HG03457 (cell line): ENCODE results near the gene B3GNT5.
"Not testable (repeated sequence)": the region's sequence is repeated elsewhere in the genome, so short reads cannot be mapped to it uniquely, and the experiment has no call there.

ENCODE experiments used
- ATAC-seq: cut with Tn5 transposase; IDR thresholded peaks from one replicate; pipeline ENCODE4 v1.9.1; 2021; ENCODE audit warnings: moderate number of reproducible peaks; ENCODE audit not compliant: unreplicated experiment

B3GNT5 gene

GRCh38 chr3:183230251-183230650 is 22.8 kb upstream of the B3GNT5 start:
- ATAC-seq, result not testable (repeated sequence)

- ATAC-seq, result no peak
These were observed 22.2 kb upstream of the B3GNT5 start for GRCh38 chr3:183230826-183231225.

GRCh38 chr3:183233966-183234365 is 19.1 kb upstream of the B3GNT5 start:
- no peak for ATAC-seq

- ATAC-seq, result no peak
These were observed 14.0 kb upstream of the B3GNT5 start for GRCh38 chr3:183239046-183239445.

- ATAC-seq, result no peak
These were observed 10.6 kb upstream of the B3GNT5 start for GRCh38 chr3:183242431-183242830.

GRCh38 chr3:183244219-183244618 is 8.8 kb upstream of the B3GNT5 start:
- ATAC-seq, result no peak

- ATAC-seq, result no peak
These were observed 8.0 kb upstream of the B3GNT5 start for GRCh38 chr3:183244981-183245476.

- no peak for ATAC-seq
These were observed 6.0 kb upstream of the B3GNT5 start for GRCh38 chr3:183247011-183247589.

- ATAC-seq, result no peak
These were observed 3.9 kb upstream of the B3GNT5 start for GRCh38 chr3:183249006-183249718.

GRCh38 chr3:183252118-183252782 is 803 bp upstream of the B3GNT5 start:
- ATAC-seq, result no peak

- ATAC-seq, result no peak
These were observed 754 bp downstream of the B3GNT5 start for GRCh38 chr3:183253528-183254486.

- ATAC-seq, result no peak
These were observed 1.7 kb downstream of the B3GNT5 start for GRCh38 chr3:183254487-183255347.

- no peak for ATAC-seq
These were observed 2.3 kb downstream of the B3GNT5 start for GRCh38 chr3:183255348-183255730.

GRCh38 chr3:183259087-183259486 is 6.0 kb downstream of the B3GNT5 start:
- no peak for ATAC-seq

GRCh38 chr3:183259621-183260020 is 6.6 kb downstream of the B3GNT5 start:
- ATAC-seq, result no peak

- ATAC-seq, result no peak
These were observed 7.3 kb downstream of the B3GNT5 start for GRCh38 chr3:183260167-183260904.

GRCh38 chr3:183261151-183261724 is 8.2 kb downstream of the B3GNT5 start:
- no peak for ATAC-seq

GRCh38 chr3:183262875-183263378 is 9.9 kb downstream of the B3GNT5 start:
- ATAC-seq, result no peak

GRCh38 chr3:183264268-183264667 is 11.2 kb downstream of the B3GNT5 start:
- no peak for ATAC-seq
